ENCODE measurements around the gene POLH.

DNA sequence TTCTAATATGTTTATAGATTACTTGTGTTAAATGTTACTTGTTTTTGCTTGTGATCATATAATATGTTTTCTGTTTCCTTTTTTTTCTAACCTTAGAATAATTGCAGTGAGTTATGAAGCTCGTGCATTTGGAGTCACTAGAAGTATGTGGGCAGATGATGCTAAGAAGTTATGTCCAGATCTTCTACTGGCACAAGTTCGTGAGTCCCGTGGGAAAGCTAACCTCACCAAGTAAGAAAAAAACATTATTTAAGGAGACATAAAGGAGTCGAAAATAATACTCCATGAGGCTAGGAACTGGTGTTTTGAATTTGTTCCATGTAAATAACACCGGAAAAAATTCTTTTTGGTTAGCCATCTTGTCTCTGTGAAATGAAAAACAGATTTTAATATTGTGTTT, 6.9 kb downstream of the POLH start:
- TF ChIP-seq, protein P1, sequence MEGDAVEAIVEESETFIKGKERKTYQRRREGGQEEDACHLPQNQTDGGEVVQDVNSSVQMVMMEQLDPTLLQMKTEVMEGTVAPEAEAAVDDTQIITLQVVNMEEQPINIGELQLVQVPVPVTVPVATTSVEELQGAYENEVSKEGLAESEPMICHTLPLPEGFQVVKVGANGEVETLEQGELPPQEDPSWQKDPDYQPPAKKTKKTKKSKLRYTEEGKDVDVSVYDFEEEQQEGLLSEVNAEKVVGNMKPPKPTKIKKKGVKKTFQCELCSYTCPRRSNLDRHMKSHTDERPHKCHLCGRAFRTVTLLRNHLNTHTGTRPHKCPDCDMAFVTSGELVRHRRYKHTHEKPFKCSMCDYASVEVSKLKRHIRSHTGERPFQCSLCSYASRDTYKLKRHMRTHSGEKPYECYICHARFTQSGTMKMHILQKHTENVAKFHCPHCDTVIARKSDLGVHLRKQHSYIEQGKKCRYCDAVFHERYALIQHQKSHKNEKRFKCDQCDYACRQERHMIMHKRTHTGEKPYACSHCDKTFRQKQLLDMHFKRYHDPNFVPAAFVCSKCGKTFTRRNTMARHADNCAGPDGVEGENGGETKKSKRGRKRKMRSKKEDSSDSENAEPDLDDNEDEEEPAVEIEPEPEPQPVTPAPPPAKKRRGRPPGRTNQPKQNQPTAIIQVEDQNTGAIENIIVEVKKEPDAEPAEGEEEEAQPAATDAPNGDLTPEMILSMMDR (conservative IDR thresholded peaks at IDR 0.05), result no peak
- TF ChIP-seq ZFX (IDR thresholded peaks at IDR 0.05), result no peak

All from C4-2B (cell line).